ENCODE data around the gene ASCL1. TPM values are rescaled to one million over a fixed set of nuclear protein-coding genes. Genes with fewer than 3 reads are reported as not detected.
A peak's percentile ranks its signal among the peaks of the same experiment; 100 is the strongest.

Gene ASCL1
- total RNA-seq, 1 experiment from 2014 or later: not detected

DNA sequence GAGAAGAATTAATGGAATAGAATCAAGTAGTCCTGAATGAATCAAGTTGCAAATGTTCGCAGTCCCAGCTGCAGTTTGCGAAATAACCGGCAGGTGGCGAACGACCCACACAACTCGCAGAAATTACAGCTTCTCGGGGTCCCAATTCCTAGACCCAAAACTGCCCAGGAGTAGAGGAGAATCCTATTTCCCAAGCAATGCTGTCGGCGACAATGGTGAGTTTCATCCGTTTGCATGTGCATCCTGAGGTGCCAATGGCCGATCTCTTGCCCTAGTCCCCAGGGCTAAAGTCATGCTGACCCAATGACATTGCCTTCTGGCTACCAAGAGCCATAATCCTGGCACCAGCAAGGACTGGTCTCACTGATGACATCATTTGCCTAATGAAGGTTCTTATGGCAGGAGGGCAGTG is 8.5 kb upstream of the ASCL1 start:
- Histone ChIP-seq H3K79me2 (ENCODE audit: low read depth) (no peaks in the 10 kb centered on the region), H3K4me3 (no peak overlapping the region), H3K9me3 (ENCODE audit: insufficient read depth, low read depth) (no peaks in the 10 kb centered on the region), H3F3A (ENCODE audit: insufficient read depth, low read depth) (no peaks in the 10 kb centered on the region), H3K9me2 (ENCODE audit: insufficient read depth) (no peaks in the 10 kb centered on the region), H3K27ac (no peak overlapping the region), H3K4me2 (no peak overlapping the region), H3K27me3 (ENCODE audit: insufficient read depth, low read depth) (peaks cover 23% of the 10 kb centered on the region; the same call in 1 of the 2 replicates), H3K4me1 (replicated peaks; ENCODE audit: insufficient read depth) (no peaks in the 10 kb centered on the region), H3K36me3 (ENCODE audit: low read depth) (no peaks in the 10 kb centered on the region), H4K20me1 (ENCODE audit: insufficient read depth) (no peaks in the 10 kb centered on the region), H2AFZ (no peak overlapping the region)
- intact Hi-C loops (cut with micrococcal nuclease; ENCODE audit: unreplicated experiment): loop anchor here (1.0 kb wide), 1 partner anchor 599 kb away; no protein-coding TSS in a partner anchor
- ChIA-PET CTCF (no interaction called here), POLR2A (ENCODE audit: unreplicated experiment) (no interaction called here)
- no TSS peak for BruUV-seq (replicated peaks)
- DNase-seq: peak in 1 of 2 experiments; percentile 19
- TF ChIP-seq EZH2 (IDR thresholded peaks at IDR 0.05; ENCODE audit: low read depth): no peak
- TF ChIP-seq, protein P1, sequence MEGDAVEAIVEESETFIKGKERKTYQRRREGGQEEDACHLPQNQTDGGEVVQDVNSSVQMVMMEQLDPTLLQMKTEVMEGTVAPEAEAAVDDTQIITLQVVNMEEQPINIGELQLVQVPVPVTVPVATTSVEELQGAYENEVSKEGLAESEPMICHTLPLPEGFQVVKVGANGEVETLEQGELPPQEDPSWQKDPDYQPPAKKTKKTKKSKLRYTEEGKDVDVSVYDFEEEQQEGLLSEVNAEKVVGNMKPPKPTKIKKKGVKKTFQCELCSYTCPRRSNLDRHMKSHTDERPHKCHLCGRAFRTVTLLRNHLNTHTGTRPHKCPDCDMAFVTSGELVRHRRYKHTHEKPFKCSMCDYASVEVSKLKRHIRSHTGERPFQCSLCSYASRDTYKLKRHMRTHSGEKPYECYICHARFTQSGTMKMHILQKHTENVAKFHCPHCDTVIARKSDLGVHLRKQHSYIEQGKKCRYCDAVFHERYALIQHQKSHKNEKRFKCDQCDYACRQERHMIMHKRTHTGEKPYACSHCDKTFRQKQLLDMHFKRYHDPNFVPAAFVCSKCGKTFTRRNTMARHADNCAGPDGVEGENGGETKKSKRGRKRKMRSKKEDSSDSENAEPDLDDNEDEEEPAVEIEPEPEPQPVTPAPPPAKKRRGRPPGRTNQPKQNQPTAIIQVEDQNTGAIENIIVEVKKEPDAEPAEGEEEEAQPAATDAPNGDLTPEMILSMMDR (conservative IDR thresholded peaks at IDR 0.05): peak; percentile 95

GRCh38 chr12:102950107-102950949 is 7.1 kb upstream of the ASCL1 start:
- Histone ChIP-seq H3K4me1 (replicated peaks; ENCODE audit: insufficient read depth) (no peaks in the 10 kb centered on the region), H3K36me3 (ENCODE audit: low read depth) (no peaks in the 10 kb centered on the region), H3K27ac (no peak overlapping the region), H3K9me2 (ENCODE audit: insufficient read depth) (no peaks in the 10 kb centered on the region), H3K79me2 (ENCODE audit: low read depth) (no peaks in the 10 kb centered on the region), H3K27me3 (ENCODE audit: insufficient read depth, low read depth) (peaks cover 34% of the 10 kb centered on the region; the same call in 1 of the 2 replicates), H3K4me3 (no peak overlapping the region), H3F3A (ENCODE audit: insufficient read depth, low read depth) (no peaks in the 10 kb centered on the region), H3K9me3 (ENCODE audit: insufficient read depth, low read depth) (no peaks in the 10 kb centered on the region), H2AFZ (no peak overlapping the region), H4K20me1 (ENCODE audit: insufficient read depth) (no peaks in the 10 kb centered on the region), H3K4me2 (no peak overlapping the region)
- TF ChIP-seq, protein P1 (conservative IDR thresholded peaks at IDR 0.05): no peak
- TF ChIP-seq EZH2 (IDR thresholded peaks at IDR 0.05; ENCODE audit: low read depth): no peak
- ChIA-PET CTCF (no interaction called here), POLR2A (ENCODE audit: unreplicated experiment) (no interaction called here)
- intact Hi-C loops (cut with micrococcal nuclease; ENCODE audit: unreplicated experiment): no loop called here
- no TSS peak for BruUV-seq (replicated peaks)
- DNase-seq: no peak

- no peaks in the 10 kb centered on the region for H3K79me2 ChIP-seq (ENCODE audit: low read depth)
- TF ChIP-seq EZH2 (IDR thresholded peaks at IDR 0.05; ENCODE audit: low read depth): no peak
- TF ChIP-seq, protein P1 (conservative IDR thresholded peaks at IDR 0.05): no peak
- H3K4me1 ChIP-seq (replicated peaks; ENCODE audit: insufficient read depth): no peaks in the 10 kb centered on the region
- intact Hi-C loops (cut with micrococcal nuclease; ENCODE audit: unreplicated experiment): no loop called here
- no TSS peak for BruUV-seq (replicated peaks)
- POLR2A ChIA-PET (ENCODE audit: unreplicated experiment): no interaction called here
- no peak for DNase-seq
- no peaks in the 10 kb centered on the region for H4K20me1 ChIP-seq (ENCODE audit: insufficient read depth)
- no peak overlapping the region for H2AFZ ChIP-seq
- H3K9me2 ChIP-seq (ENCODE audit: insufficient read depth): no peaks in the 10 kb centered on the region
- H3K27me3 ChIP-seq (ENCODE audit: insufficient read depth, low read depth): peaks cover 41% of the 10 kb centered on the region; the same call in 1 of the 2 replicates
- no peaks in the 10 kb centered on the region for H3K9me3 ChIP-seq (ENCODE audit: insufficient read depth, low read depth)
- CTCF ChIA-PET: no interaction called here
- no peak overlapping the region for H3K27ac ChIP-seq
- H3F3A ChIP-seq (ENCODE audit: insufficient read depth, low read depth): no peaks in the 10 kb centered on the region
- no peak overlapping the region for H3K4me3 ChIP-seq
- no peaks in the 10 kb centered on the region for H3K36me3 ChIP-seq (ENCODE audit: low read depth)
- no peak overlapping the region for H3K4me2 ChIP-seq
These were observed 6.4 kb upstream of the ASCL1 start for GRCh38 chr12:102950950-102951619.

Data from PC-9 (cell line).